Epithelial cell of proximal tubule (primary cell): ENCODE measurements around the gene TCF7. TPM values are rescaled to one million over a fixed set of nuclear protein-coding genes. Genes with fewer than 3 reads are reported as not detected.
A peak's percentile ranks its signal among the peaks of the same experiment; 100 is the strongest.

ENCODE experiments used
- DNase-seq: peaks from one replicate; pipeline ENCODE4 v3.0.0-alpha.2; 2011; ENCODE audit warnings: low read depth
- H3K4me3 ChIP-seq: 2 replicates; pipeline ENCODE4 v1.5.1; 2011; ENCODE audit warnings: low read depth, mild to moderate bottlenecking, low read length
- CTCF ChIP-seq: conservative IDR thresholded peaks from 2 replicates; pipeline ENCODE4 v1.5.1; 2012; ENCODE audit warnings: low read depth, mild to moderate bottlenecking, low read length
- total RNA-seq: library from RNA; depleted of rRNA; stranded (reverse); fragments of >200 nt; gene quantifications from 2 replicates; pipeline ENCODE4 v1.2.3, GENCODE V29; 2015

Gene TCF7
- total RNA-seq, 1 donor from 2014 or later: 3.6 TPM

- DNase-seq: no peak
- TF ChIP-seq CTCF: no peak
- H3K4me3 ChIP-seq: no peak overlapping the region
Observed at GRCh38 chr5:134106991-134107701, 7.3 kb upstream of the TCF7 start.

GRCh38 chr5:134107779-134108178 lies 6.7 kb upstream of the TCF7 start:
- no peak for TF ChIP-seq CTCF
- no peak for DNase-seq
- no peak overlapping the region for H3K4me3 ChIP-seq

GRCh38 chr5:134110382-134110781 lies 4.1 kb upstream of the TCF7 start:
- no peak for TF ChIP-seq CTCF
- no peak overlapping the region for H3K4me3 ChIP-seq
- no peak for DNase-seq

GRCh38 chr5:134111741-134112647 lies 2.5 kb upstream of the TCF7 start:
- DNase-seq: no peak
- TF ChIP-seq CTCF: no peak
- H3K4me3 ChIP-seq: no peak overlapping the region

GRCh38 chr5:134112726-134113362 lies 1.6 kb upstream of the TCF7 start:
- no peak for TF ChIP-seq CTCF
- no peak for DNase-seq
- no peak overlapping the region for H3K4me3 ChIP-seq

- no peak for TF ChIP-seq CTCF
- no peak for DNase-seq
- H3K4me3 ChIP-seq: peak overlapping the region; percentile 70
Observed at GRCh38 chr5:134113363-134113889, 1.1 kb upstream of the TCF7 start.
